Calu3 (cell line): ENCODE measurements around the gene FOXN4. TPM values are rescaled to one million over a fixed set of nuclear protein-coding genes. Genes with fewer than 3 reads are reported as not detected.

Source experiments
- BruUV-seq: library from RNA; stranded (reverse); fragments of 400-500 nt; replicated peaks from 2 replicates; lab custom pipeline; 2021; lab: Mats Ljungman, UMichigan
- CTCF ChIA-PET: fragments of 300-600 bp; sonication (Branson Sonifier 250); formaldehyde crosslinking; loops from one replicate; lab custom pipeline; 2022; ENCODE audit warnings: antibody characterized with exemption; lab: Charles Lee
- DNase-seq: peaks from one replicate; pipeline ENCODE4 v3.0.0; 2022
- H3K27ac Mint-ChIP-seq: one replicate; pipeline ENCODE4 v1.8.0; 2022; ENCODE audit warnings: mixed read lengths; ENCODE audit not compliant: unreplicated experiment
- H3K27me3 Mint-ChIP-seq: one replicate; pipeline ENCODE4 v1.8.0; 2022; ENCODE audit warnings: mixed read lengths; ENCODE audit not compliant: unreplicated experiment
- H3K36me3 Mint-ChIP-seq: one replicate; pipeline ENCODE4 v1.8.0; 2022; ENCODE audit warnings: mild to moderate bottlenecking, moderate library complexity, mixed read lengths; ENCODE audit not compliant: insufficient read depth, unreplicated experiment
- H3K4me1 Mint-ChIP-seq: one replicate; pipeline ENCODE4 v1.8.0; 2022; ENCODE audit warnings: mild to moderate bottlenecking, low read depth, mixed read lengths; ENCODE audit not compliant: unreplicated experiment
- H3K4me3 Mint-ChIP-seq: one replicate; pipeline ENCODE4 v1.8.0; 2022; ENCODE audit warnings: mild to moderate bottlenecking, low read depth, moderate library complexity, mixed read lengths; ENCODE audit not compliant: unreplicated experiment
- H3K9me3 Mint-ChIP-seq: one replicate; pipeline ENCODE4 v1.8.0; 2022; ENCODE audit warnings: low read depth, mixed read lengths; ENCODE audit not compliant: unreplicated experiment
- intact Hi-C: fragments of 100-400 bp; cut with micrococcal nuclease; formaldehyde crosslinking; loops from one replicate; pipeline ENCODE4 v1.10.0; 2022; ENCODE audit not compliant: unreplicated experiment
- total RNA-seq: library from RNA; stranded (reverse); gene quantifications from 2 replicates; pipeline ENCODE4 v1.2.3, GENCODE V29; 2022
- TF ChIP-seq, protein P1 (sequence below): fragments of 200-600 bp; IDR thresholded peaks from one replicate; pipeline ENCODE4 v1.8.0; 2022; ENCODE audit warnings: antibody characterized with exemption; ENCODE audit not compliant: unreplicated experiment

FOXN4 gene
- total RNA-seq, 1 experiment from 2014 or later, result not detected

DNA sequence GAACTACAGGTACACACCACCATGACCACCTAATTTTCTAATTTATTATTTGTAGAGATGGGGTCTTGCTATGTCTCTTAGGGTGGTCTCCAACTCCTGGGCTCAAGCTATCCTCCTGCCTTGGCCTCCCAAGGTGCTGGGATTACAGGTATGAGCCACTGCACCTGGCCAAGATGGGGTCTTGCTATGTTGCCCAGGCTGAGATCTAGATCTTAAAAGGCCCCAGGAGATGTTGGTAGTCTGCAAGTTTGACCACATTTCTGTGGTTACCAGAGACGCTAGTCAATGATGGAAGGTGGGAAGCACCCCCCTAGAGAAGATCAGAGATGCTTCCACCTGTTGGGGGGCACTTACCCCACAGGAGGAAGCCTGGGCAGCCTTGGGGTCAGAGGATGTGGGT is 34.7 kb downstream of the FOXN4 start:
- Mint-ChIP-seq H3K9me3 (no peaks in the 10 kb centered on the region), H3K36me3 (no peaks in the 10 kb centered on the region), H3K4me1 (no peaks in the 10 kb centered on the region), H3K27ac (no peak overlapping the region), H3K4me3 (no peak overlapping the region), H3K27me3 (peaks cover 88% of the 10 kb centered on the region)
- BruUV-seq, result no TSS peak
- DNase-seq, result no peak
- CTCF ChIA-PET, result interaction anchor here (0.9 to 1.2 kb wide), 2 partner anchors 11 to 60 kb away, joined by 3 to 4 read pairs; no protein-coding TSS in a partner anchor
- TF ChIP-seq, protein P1, sequence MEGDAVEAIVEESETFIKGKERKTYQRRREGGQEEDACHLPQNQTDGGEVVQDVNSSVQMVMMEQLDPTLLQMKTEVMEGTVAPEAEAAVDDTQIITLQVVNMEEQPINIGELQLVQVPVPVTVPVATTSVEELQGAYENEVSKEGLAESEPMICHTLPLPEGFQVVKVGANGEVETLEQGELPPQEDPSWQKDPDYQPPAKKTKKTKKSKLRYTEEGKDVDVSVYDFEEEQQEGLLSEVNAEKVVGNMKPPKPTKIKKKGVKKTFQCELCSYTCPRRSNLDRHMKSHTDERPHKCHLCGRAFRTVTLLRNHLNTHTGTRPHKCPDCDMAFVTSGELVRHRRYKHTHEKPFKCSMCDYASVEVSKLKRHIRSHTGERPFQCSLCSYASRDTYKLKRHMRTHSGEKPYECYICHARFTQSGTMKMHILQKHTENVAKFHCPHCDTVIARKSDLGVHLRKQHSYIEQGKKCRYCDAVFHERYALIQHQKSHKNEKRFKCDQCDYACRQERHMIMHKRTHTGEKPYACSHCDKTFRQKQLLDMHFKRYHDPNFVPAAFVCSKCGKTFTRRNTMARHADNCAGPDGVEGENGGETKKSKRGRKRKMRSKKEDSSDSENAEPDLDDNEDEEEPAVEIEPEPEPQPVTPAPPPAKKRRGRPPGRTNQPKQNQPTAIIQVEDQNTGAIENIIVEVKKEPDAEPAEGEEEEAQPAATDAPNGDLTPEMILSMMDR, result no peak
- intact Hi-C loops, result no loop called here

DNA sequence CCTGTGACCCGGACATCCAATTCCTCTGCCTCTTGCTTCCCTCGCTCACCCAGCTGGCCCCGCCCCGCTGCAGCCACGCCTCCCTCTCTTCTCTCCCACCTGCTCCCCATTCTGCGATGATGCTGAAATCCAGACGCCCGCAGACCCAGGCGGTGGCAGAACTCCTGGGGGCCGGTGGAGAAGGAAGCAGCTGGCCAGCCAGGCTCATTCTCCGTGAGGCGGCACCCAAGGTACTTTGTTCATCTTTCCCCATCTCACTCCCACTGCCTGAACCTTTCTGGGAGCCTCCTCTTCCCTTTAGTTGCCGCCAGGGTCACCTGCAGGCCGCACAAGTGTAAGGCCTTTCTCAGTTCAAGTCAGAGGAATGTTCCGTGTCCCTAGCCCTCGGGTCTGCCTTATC is 35.7 kb downstream of the FOXN4 start:
- Mint-ChIP-seq H3K9me3 (no peaks in the 10 kb centered on the region), H3K36me3 (no peaks in the 10 kb centered on the region), H3K27ac (no peak overlapping the region), H3K27me3 (peaks cover 82% of the 10 kb centered on the region), H3K4me3 (no peak overlapping the region), H3K4me1 (no peaks in the 10 kb centered on the region)
- DNase-seq, result no peak
- CTCF ChIA-PET, result interaction anchor here (1.2 kb wide), 1 partner anchor 10 kb away, joined by 4 read pairs; no protein-coding TSS in a partner anchor
- TF ChIP-seq, protein P1, result no peak
- intact Hi-C loops, result no loop called here
- no TSS peak for BruUV-seq

DNA sequence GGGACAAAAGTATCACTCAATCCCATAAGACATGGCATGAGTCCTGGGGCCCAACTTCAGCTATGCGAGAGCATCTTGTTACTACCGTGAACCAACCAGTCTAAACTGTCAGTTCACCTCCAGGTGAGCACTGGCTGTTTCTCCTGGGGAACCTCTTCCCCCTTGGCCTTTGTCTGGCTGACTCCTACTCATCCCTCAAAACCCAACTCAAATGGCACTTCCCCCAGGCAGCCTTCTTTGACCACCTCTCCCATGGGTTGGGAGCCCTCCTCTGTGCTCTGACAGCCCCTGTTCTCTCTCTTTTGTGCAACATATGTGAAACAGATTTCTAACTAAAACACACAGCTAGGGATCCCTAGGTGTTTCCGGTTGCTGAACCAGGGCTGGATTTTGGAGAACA is 37.7 kb downstream of the FOXN4 start:
- no TSS peak for BruUV-seq
- H3K27me3 Mint-ChIP-seq, result peaks cover 64% of the 10 kb centered on the region
- TF ChIP-seq, protein P1, result no peak
- no peak overlapping the region for H3K27ac Mint-ChIP-seq
- CTCF ChIA-PET, result no interaction called here
- no peak overlapping the region for H3K4me3 Mint-ChIP-seq
- DNase-seq, result no peak
- no peaks in the 10 kb centered on the region for H3K9me3 Mint-ChIP-seq
- H3K4me1 Mint-ChIP-seq, result no peaks in the 10 kb centered on the region
- intact Hi-C loops, result no loop called here
- H3K36me3 Mint-ChIP-seq, result no peaks in the 10 kb centered on the region

DNA sequence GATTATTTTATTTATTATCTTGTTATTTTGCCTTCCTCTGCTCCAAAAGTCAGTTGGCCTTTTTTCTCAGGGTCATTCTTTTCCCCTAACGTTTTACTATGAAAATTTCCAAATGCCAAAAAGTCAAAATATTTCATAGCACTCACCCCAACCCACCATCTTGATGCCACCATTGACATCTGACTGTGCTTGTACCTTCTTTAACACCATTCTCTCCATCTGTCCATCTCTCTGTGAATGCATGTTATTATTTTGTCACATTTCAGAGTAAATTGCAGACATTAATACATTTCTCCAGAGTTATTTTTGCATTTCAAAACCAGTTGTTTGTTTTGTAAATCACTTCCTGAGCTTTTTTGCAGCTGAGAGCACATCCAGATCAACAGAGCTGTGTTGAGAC is 38.6 kb downstream of the FOXN4 start:
- H3K4me1 Mint-ChIP-seq, result no peaks in the 10 kb centered on the region
- intact Hi-C loops, result no loop called here
- no peak for DNase-seq
- CTCF ChIA-PET, result no interaction called here
- no peak overlapping the region for H3K27ac Mint-ChIP-seq
- H3K36me3 Mint-ChIP-seq, result no peaks in the 10 kb centered on the region
- peaks cover 55% of the 10 kb centered on the region for H3K27me3 Mint-ChIP-seq
- H3K9me3 Mint-ChIP-seq, result no peaks in the 10 kb centered on the region
- H3K4me3 Mint-ChIP-seq, result no peak overlapping the region
- TF ChIP-seq, protein P1, result no peak
- BruUV-seq, result no TSS peak
